ENCODE results near the gene IGFALS. TPM values are rescaled to one million over a fixed set of nuclear protein-coding genes. Genes with fewer than 3 reads are reported as not detected.

Gene IGFALS
- total RNA-seq, 1 donor from 2014 or later = 0.63 TPM

- Mint-ChIP-seq H3K9me3 (no peaks in the 10 kb centered on the region), H3K36me3 (peaks cover 5% of the 10 kb centered on the region), H3K4me3 (peak overlapping the region; percentile 94), H3K4me1 (peaks cover 21% of the 10 kb centered on the region), H3K27ac (peak overlapping the region; percentile 94), H3K27me3 (ENCODE audit: low read depth) (no peaks in the 10 kb centered on the region)
- no peak for TF ChIP-seq CTCF (IDR thresholded peaks at IDR 0.05; ENCODE audit: unreplicated experiment)
- no peak for DNase-seq (ENCODE audit: low spot score in 2 of 2, unreplicated experiment in 2 of 2)
Measured at GRCh38 chr16:1771864-1772361, 21.6 kb downstream of the IGFALS start.

- Mint-ChIP-seq H3K27me3 (ENCODE audit: low read depth) (no peaks in the 10 kb centered on the region), H3K36me3 (peaks cover 5% of the 10 kb centered on the region), H3K4me3 (peak within 1 kb of the TSS; percentile 94), H3K9me3 (no peaks in the 10 kb centered on the region), H3K4me1 (peaks cover 21% of the 10 kb centered on the region), H3K27ac (peak within 1 kb of the TSS; percentile 94)
- no peak for TF ChIP-seq CTCF (IDR thresholded peaks at IDR 0.05; ENCODE audit: unreplicated experiment)
- peak; percentile 56 to 78 for DNase-seq (ENCODE audit: low spot score in 2 of 2, unreplicated experiment in 2 of 2)
Measured at GRCh38 chr16:1771188-1771863, 22.2 kb downstream of the IGFALS start, which contains the start of gene NME3. Gene NME3 (minus strand): TSS chr16:1771543. CDS start chr16:1771534, 9 bp downstream.

- Mint-ChIP-seq H3K4me1 (peaks cover 21% of the 10 kb centered on the region), H3K27ac (peak overlapping the region; percentile 82), H3K36me3 (peaks cover 5% of the 10 kb centered on the region), H3K4me3 (peak overlapping the region; percentile 94), H3K27me3 (ENCODE audit: low read depth) (no peaks in the 10 kb centered on the region), H3K9me3 (no peaks in the 10 kb centered on the region)
- no peak for TF ChIP-seq CTCF (IDR thresholded peaks at IDR 0.05; ENCODE audit: unreplicated experiment)
- no peak for DNase-seq (ENCODE audit: low spot score in 2 of 2, unreplicated experiment in 2 of 2)
Measured at GRCh38 chr16:1770328-1771187, 22.9 kb downstream of the IGFALS start.

GRCh38 chr16:1769402-1770300 is 23.9 kb downstream of the IGFALS start:
- peak overlapping the region; percentile 71 for H3K27ac Mint-ChIP-seq
- no peaks in the 10 kb centered on the region for H3K9me3 Mint-ChIP-seq

More at GRCh38 chr16:1769402-1770300, 23.9 kb downstream of the IGFALS start:
- TF ChIP-seq CTCF (IDR thresholded peaks at IDR 0.05; ENCODE audit: unreplicated experiment) = no peak
- Mint-ChIP-seq H3K4me1 (peaks cover 18% of the 10 kb centered on the region), H3K4me3 (peak overlapping the region; percentile 94), H3K36me3 (peaks cover 7% of the 10 kb centered on the region), H3K27me3 (ENCODE audit: low read depth) (no peaks in the 10 kb centered on the region)
- DNase-seq (ENCODE audit: low spot score in 2 of 2, unreplicated experiment in 2 of 2) = no peak
